ENCODE measurements around the gene YBX1.

YBX1 gene

GRCh38 chr1:42752284-42752683 is 70.1 kb downstream of the YBX1 start:
- no peak overlapping the region for H3K4me3 ChIP-seq (ENCODE audit: low read depth, low read length)
- no peak for TF ChIP-seq CTCF (IDR thresholded peaks at IDR 0.05; ENCODE audit: insufficient read depth, low read length, missing control alignments)
- DNase-seq (ENCODE audit: low read depth, low spot score): no peak
- ChIA-PET POLR2A (interaction anchor here (1.1 to 1.4 kb wide), 2 partner anchors 11 to 14 kb away, joined by 3 to 4 read pairs; partner anchors contain the start of genes C1orf50 and P3H1), CTCF (interaction anchor here (1.1 to 1.8 kb wide), 5 partner anchors 12 to 175 kb away, joined by 3 to 13 read pairs (median 5); partner anchors contain the start of gene P3H1)

- TF ChIP-seq CTCF (IDR thresholded peaks at IDR 0.05; ENCODE audit: insufficient read depth, low read length, missing control alignments): no peak
- CTCF ChIA-PET: interaction anchor here (0.7 to 2.2 kb wide), 6 partner anchors 9 to 176 kb away, joined by 3 to 13 read pairs (median 5); partner anchors contain the start of gene P3H1
Measured at GRCh38 chr1:42753070-42753469, 70.9 kb downstream of the YBX1 start.

More at GRCh38 chr1:42753070-42753469, 70.9 kb downstream of the YBX1 start:
- POLR2A ChIA-PET: interaction anchor here (1.1 to 1.4 kb wide), 2 partner anchors 10 to 13 kb away, joined by 3 to 4 read pairs; partner anchors contain the start of genes C1orf50 and P3H1
- no peak overlapping the region for H3K4me3 ChIP-seq (ENCODE audit: low read depth, low read length)
- DNase-seq (ENCODE audit: low read depth, low spot score): no peak

All from AG04449 (cell line).